ENCODE results near the gene NKX2-8.

DNA sequence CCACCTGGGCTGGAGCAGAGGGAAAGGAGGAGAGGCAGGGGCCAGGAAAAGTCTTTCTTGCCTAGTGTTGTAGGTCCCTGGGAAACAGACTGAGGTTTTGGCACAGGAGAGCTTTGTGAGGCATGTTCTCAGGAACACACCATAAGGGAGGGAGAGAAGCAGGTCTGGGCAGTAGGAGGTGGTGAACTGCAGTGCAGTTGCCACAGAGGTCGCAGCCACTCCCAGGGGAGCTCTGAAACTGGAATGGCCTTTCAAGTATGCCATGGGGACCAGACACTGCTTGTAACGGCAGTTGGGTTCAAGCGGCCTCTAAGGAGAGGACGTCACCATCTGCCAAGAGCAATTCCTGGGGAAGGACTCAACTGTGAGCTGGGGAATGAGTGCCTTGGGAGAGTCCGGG is 35.4 kb upstream of the NKX2-8 start:
- no peak for TF ChIP-seq POLR2A (IDR thresholded peaks at IDR 0.05; ENCODE audit: low read length)
- no peak for TF ChIP-seq GATA1 (IDR thresholded peaks at IDR 0.05; ENCODE audit: low read depth, low read length)
